ENCODE data around the gene IFNAR1. TPM values are rescaled to one million over a fixed set of nuclear protein-coding genes. Genes with fewer than 3 reads are reported as not detected.

The IFNAR1 gene
- total RNA-seq, 2 donors from 2014 or later = 11.7 to 16.9 TPM

DNA sequence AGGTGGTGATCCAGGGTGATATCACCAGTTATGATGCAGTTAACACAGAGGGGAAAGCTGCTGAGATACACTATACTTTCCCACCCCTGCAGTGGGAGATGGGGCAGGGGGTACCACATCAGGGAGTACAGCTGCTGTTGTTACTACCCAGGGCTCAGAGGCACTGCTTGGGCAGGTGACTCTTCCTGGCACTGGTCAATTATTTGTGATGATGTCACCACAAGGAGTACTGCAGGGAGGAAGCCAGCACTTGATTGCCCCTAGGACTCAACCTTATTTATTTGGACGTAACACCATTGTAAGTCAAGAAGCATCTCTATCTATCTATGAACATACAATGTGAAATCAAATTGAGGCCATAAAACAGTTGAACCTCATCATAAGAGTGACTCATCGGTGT lies 10.1 kb downstream of the IFNAR1 start:
- H3K27me3 Mint-ChIP-seq (ENCODE audit: insufficient read depth) = no peaks in the 10 kb centered on the region
- H3K9ac ChIP-seq (ENCODE audit: extremely low read depth, low read length, poor library complexity, severe bottlenecking) = no peak overlapping the region
- H3K27me3 ChIP-seq (ENCODE audit: control insufficient read depth, insufficient read depth, low read length, poor library complexity, severe bottlenecking) = no peaks in the 10 kb centered on the region
- no peak overlapping the region for H3K27ac ChIP-seq (ENCODE audit: low read depth, low read length)
- no peak for DNase-seq
- no peaks in the 10 kb centered on the region for H3K4me1 Mint-ChIP-seq
- H3K36me3 ChIP-seq (ENCODE audit: control insufficient read depth, insufficient read depth, low read length) = peaks cover 18% of the 10 kb centered on the region
- 82 to 100% methylated on average over 2 of the region's 2 CpGs for WGBS, 2 experiments (ENCODE audit: insufficient coverage in 1 of 2, insufficient read length in 1 of 2)
- no peak overlapping the region for H3K4me3 ChIP-seq (ENCODE audit: low read length)
- H3K4me3 Mint-ChIP-seq = no peak overlapping the region
- H3K9me3 Mint-ChIP-seq = peaks cover 19% of the 10 kb centered on the region
- no peak overlapping the region for H3K27ac Mint-ChIP-seq
- TF ChIP-seq, protein P1, sequence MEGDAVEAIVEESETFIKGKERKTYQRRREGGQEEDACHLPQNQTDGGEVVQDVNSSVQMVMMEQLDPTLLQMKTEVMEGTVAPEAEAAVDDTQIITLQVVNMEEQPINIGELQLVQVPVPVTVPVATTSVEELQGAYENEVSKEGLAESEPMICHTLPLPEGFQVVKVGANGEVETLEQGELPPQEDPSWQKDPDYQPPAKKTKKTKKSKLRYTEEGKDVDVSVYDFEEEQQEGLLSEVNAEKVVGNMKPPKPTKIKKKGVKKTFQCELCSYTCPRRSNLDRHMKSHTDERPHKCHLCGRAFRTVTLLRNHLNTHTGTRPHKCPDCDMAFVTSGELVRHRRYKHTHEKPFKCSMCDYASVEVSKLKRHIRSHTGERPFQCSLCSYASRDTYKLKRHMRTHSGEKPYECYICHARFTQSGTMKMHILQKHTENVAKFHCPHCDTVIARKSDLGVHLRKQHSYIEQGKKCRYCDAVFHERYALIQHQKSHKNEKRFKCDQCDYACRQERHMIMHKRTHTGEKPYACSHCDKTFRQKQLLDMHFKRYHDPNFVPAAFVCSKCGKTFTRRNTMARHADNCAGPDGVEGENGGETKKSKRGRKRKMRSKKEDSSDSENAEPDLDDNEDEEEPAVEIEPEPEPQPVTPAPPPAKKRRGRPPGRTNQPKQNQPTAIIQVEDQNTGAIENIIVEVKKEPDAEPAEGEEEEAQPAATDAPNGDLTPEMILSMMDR (conservative IDR thresholded peaks at IDR 0.05) = no peak
- H3K9me3 ChIP-seq (ENCODE audit: control insufficient read depth, low read length) = peaks cover 32% of the 10 kb centered on the region
- no peaks in the 10 kb centered on the region for H3K4me1 ChIP-seq (ENCODE audit: control insufficient read depth, insufficient read depth, low read length)
- H3K36me3 Mint-ChIP-seq (ENCODE audit: low read depth) = peaks cover 57% of the 10 kb centered on the region

DNA sequence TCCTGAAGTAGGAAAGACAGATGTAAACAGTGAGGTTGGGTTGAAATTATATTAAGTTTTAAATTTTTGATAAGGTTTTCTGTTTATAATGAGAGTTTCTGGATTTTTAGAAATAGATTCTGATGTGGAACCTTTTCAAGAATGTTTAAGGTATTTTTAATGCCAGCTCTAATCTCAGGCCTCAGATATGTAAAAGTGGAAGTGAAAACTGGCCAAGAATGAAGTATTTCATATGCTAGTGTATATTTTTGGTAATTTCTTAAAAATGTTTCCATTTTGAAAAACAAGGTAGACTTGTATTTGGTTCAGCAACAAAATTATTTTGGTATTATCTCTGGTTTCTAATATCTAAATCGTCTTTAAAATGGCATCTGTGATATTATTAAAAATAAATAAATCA lies 14.4 kb downstream of the IFNAR1 start:
- H3K27ac Mint-ChIP-seq = no peak overlapping the region
- H3K4me3 Mint-ChIP-seq = no peak overlapping the region
- peaks cover 2% of the 10 kb centered on the region for H3K9me3 Mint-ChIP-seq
- H3K9ac ChIP-seq (ENCODE audit: extremely low read depth, low read length, poor library complexity, severe bottlenecking) = no peak overlapping the region
- 100% methylated on average over 1 of the region's 1 CpG; no CpG with 5 or more reads in 1 of the 2 experiments for WGBS, 2 experiments (ENCODE audit: insufficient coverage in 1 of 2, insufficient read length in 1 of 2)
- H3K4me3 ChIP-seq (ENCODE audit: low read length) = no peak overlapping the region
- H3K4me1 Mint-ChIP-seq = no peaks in the 10 kb centered on the region
- TF ChIP-seq, protein P1 (conservative IDR thresholded peaks at IDR 0.05) = no peak
- no peak for DNase-seq
- no peaks in the 10 kb centered on the region for H3K27me3 Mint-ChIP-seq (ENCODE audit: insufficient read depth)
- H3K27ac ChIP-seq (ENCODE audit: low read depth, low read length) = no peak overlapping the region
- no peaks in the 10 kb centered on the region for H3K27me3 ChIP-seq (ENCODE audit: control insufficient read depth, insufficient read depth, low read length, poor library complexity, severe bottlenecking)
- H3K4me1 ChIP-seq (ENCODE audit: control insufficient read depth, insufficient read depth, low read length) = no peaks in the 10 kb centered on the region
- peaks cover 47% of the 10 kb centered on the region for H3K36me3 ChIP-seq (ENCODE audit: control insufficient read depth, insufficient read depth, low read length)
- peaks cover 34% of the 10 kb centered on the region for H3K36me3 Mint-ChIP-seq (ENCODE audit: low read depth)
- H3K9me3 ChIP-seq (ENCODE audit: control insufficient read depth, low read length) = peaks cover 6% of the 10 kb centered on the region

DNA sequence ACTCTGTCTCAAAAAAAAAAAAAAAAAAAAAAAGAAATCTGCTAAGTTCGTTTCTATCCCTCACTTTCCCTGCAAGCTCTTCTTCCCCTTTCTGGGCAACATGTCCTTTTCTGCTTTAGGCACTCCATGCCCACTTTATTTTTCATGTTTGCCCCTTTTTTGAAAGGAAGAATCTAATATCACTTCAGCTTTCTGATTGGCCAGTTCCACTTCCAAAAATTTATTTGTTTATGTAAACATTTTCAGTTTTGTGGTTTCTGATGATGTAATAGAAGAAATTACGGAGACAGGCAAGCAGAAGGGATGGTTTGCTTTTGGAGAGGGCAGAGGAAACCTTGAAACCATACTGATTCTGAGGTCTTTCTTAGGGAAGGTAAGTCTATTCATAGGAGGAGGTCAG lies 15.1 kb downstream of the IFNAR1 start:
- TF ChIP-seq, protein P1 (conservative IDR thresholded peaks at IDR 0.05) = no peak
- no peak for DNase-seq
- Mint-ChIP-seq H3K27ac (no peak overlapping the region), H3K4me3 (no peak overlapping the region), H3K27me3 (ENCODE audit: insufficient read depth) (no peaks in the 10 kb centered on the region), H3K36me3 (ENCODE audit: low read depth) (peaks cover 31% of the 10 kb centered on the region), H3K9me3 (peaks cover 2% of the 10 kb centered on the region), H3K4me1 (no peaks in the 10 kb centered on the region)
- Histone ChIP-seq H3K9ac (ENCODE audit: extremely low read depth, low read length, poor library complexity, severe bottlenecking) (no peak overlapping the region), H3K9me3 (ENCODE audit: control insufficient read depth, low read length) (peaks cover 6% of the 10 kb centered on the region), H3K36me3 (ENCODE audit: control insufficient read depth, insufficient read depth, low read length) (peaks cover 47% of the 10 kb centered on the region), H3K27me3 (ENCODE audit: control insufficient read depth, insufficient read depth, low read length, poor library complexity, severe bottlenecking) (no peaks in the 10 kb centered on the region), H3K4me3 (ENCODE audit: low read length) (no peak overlapping the region), H3K27ac (ENCODE audit: low read depth, low read length) (no peak overlapping the region), H3K4me1 (ENCODE audit: control insufficient read depth, insufficient read depth, low read length) (no peaks in the 10 kb centered on the region)
- 70 to 86% methylated on average over 2 of the region's 2 CpGs for WGBS, 2 experiments (ENCODE audit: insufficient coverage in 1 of 2, insufficient read length in 1 of 2)
